DND-41 (cell line): Measurements from ENCODE around the gene ELL2.

ENCODE experiments used
- EZH2 ChIP-seq: IDR thresholded peaks from 3 replicates; pipeline ENCODE4 v1.6.1; 2012; ENCODE audit warnings: borderline replicate concordance, low read depth, mild to moderate bottlenecking, moderate library complexity, low read length, inconsistent platforms; ENCODE audit not compliant: severe bottlenecking
- TF ChIP-seq, protein P1 (sequence below): IDR thresholded peaks from 2 replicates; pipeline ENCODE4 v1.5.1; 2012; ENCODE audit warnings: borderline replicate concordance, low read length, moderate library complexity, mild to moderate bottlenecking; ENCODE audit not compliant: poor library complexity, severe bottlenecking; ENCODE audit errors: extremely low read depth

DNA sequence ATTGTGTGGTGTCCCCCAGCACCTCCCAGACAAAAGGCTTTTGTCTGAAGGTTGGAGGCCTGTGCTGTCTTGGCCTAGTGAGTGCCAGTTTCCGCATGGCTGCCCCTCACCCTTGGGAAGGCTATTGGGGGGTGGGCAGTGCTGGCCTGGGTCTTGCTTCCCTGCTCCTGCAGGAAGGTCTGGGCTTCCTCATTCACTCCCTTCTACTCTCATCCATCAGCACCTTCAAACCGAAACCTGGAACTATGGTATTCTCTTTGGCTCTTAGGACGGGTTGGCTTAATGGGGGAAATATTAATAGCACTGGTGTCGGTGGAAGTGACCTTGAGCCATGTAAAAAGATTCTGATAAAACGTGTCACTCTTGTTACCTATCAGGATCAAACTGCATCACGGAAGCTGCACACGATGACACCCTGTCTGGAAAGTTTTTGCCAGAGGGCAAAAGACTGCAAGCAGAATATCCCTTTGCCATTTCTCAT is 105.1 kb downstream of the ELL2 start:
- TF ChIP-seq, protein P1, sequence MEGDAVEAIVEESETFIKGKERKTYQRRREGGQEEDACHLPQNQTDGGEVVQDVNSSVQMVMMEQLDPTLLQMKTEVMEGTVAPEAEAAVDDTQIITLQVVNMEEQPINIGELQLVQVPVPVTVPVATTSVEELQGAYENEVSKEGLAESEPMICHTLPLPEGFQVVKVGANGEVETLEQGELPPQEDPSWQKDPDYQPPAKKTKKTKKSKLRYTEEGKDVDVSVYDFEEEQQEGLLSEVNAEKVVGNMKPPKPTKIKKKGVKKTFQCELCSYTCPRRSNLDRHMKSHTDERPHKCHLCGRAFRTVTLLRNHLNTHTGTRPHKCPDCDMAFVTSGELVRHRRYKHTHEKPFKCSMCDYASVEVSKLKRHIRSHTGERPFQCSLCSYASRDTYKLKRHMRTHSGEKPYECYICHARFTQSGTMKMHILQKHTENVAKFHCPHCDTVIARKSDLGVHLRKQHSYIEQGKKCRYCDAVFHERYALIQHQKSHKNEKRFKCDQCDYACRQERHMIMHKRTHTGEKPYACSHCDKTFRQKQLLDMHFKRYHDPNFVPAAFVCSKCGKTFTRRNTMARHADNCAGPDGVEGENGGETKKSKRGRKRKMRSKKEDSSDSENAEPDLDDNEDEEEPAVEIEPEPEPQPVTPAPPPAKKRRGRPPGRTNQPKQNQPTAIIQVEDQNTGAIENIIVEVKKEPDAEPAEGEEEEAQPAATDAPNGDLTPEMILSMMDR: no peak
- TF ChIP-seq EZH2: no peak
